GM18499 (cell line): ENCODE measurements around the gene GTF2F2.

ENCODE experiments used
- ATAC-seq: cut with Tn5 transposase; IDR thresholded peaks from one replicate; pipeline ENCODE4 v1.9.1; 2021; ENCODE audit warnings: moderate number of reproducible peaks; ENCODE audit not compliant: insufficient read depth, unreplicated experiment

The GTF2F2 gene

DNA sequence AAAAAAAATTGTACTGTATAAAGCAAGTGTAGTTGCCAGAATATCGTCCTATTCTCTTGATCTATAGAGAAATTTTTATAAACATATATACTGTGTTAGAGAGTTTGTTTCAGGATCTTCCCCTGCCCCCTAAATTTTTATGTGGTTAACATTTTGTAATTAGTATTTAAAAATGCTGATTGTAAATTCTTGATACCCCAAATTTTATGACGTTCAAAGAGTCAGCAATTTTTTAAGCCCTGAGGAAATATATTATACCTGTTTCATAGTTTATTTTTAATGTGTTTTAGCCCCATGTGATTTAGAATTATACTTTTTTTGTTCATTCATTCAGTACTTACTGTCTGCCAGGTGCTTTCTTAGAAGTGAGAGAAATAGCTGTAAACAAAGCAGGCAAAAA, 87.8 kb downstream of the GTF2F2 start:
- no peak for ATAC-seq

DNA sequence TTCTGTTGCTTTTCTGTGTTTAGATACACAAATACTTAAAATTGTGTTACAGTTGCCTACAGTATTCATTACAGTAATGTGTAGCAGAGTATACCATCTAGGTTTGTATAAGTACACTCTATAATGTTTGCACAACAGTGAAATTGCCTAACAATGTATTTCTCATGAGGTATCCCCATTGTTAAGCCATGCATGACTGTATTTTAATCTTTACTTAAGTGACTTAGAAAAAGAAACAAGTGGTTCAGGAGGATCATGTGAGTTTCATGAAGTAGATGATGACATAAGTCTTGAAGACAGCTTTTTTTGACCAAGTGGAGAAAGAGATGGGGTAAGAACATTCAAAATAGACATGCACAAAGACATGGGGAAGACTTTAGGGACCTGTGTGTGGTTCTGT, 88.9 kb downstream of the GTF2F2 start:
- ATAC-seq, result no peak

DNA sequence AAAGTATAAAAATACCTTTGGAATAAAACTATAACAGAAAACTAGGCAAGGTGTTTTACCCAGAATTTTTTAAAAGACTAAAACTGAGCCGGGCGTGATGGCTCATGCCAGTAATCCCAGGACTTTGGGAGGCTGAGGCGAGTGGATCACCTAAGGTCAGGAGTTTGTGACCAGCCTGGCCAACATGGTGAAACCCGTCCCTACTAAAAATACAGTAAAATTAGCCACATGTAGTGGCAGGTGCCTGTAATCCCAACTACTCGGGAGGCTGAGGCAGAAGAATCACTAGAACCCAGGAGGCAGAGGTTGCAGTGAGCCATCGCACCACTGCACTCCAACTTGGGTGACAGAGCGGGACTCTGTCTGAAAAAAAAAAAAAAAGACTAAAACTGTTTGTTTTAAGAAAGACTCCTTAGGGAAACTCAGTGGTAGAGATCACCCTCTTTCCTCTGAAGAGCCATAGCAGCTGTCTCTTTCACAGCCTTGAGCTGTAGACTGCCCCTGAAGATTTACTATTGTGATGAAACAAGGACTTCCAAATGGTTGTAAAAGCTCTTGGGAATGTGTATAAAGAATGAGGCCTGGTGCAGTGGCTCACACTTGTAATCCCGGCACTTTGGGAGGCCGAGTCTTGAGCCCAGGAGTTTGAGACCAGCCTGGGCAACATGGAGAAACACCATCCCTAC, 95.2 kb downstream of the GTF2F2 start:
- ATAC-seq, result no peak

DNA sequence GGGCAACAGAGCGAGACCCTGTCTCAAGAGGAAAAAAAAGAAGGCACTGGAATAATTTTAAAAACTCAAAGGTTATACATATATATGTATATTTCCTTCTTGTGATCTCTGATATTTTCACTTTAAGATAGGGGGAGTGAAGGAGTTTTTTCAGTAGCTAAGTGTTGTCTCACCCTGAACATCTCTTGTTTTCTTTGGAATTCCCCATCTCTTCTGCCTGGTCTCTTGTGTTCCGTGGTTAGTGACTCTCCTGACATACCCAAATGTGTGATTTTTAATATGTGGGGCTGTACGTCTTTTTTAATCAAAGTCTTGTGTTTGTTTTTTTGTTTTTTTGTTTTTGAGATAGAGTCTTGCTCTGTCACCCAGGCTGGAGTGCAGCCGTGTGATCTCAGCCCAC, 95.9 kb downstream of the GTF2F2 start:
- ATAC-seq, result no peak

DNA sequence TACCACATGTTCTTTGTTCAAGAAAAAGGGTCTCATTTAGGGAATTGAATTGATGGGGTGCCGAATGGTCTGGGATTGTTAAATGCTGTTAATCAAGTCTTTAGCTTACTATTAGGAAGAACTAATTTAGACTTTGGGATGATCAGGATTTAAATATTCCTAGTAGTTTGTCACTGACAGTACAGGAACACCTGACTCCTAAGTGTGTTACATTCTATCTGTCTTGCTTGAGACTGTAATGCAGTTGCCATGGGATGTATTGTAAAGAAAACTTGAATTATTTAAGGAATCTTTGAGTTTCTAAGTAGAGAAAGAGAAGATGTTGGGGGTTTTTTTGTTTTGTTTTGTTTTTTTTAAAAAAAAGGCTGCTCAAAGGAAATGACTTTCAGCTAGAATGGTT, 98.4 kb downstream of the GTF2F2 start:
- no peak for ATAC-seq

DNA sequence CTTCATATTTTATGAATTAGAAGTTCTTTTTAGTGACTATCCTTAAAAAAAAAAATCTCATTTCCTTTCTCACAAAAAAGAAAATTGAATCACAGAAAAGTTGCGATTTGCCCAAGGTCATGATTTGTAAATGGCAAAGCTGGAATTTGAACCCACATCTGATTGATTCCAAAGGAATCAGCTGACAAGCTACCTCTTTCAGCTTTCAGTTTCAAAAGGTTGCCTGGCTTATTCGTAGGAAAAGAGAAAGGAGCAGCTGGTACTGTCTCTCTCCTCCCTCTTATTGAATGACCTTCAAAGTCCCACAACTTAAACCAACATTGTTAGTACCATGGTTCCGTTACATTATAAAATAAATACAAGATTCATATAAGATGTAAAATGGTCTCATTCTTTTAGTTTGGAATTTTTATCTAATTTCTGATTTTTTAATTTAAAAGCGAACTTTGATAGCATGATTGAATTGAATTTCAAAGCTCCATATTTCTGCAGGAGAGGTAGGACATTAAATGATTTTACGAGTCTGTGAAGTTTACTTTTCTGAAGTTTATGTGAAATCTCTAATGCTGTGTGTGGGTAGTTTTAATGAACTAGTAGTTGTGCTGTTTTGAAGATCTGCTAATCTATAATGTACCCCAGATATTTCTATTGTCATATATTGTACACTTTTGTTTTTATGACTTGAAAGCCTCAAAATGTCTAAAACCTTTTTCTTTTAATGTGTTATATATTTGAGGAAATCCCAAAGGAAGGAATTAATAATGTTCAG, 99.0 kb downstream of the GTF2F2 start:
- no peak for ATAC-seq

DNA sequence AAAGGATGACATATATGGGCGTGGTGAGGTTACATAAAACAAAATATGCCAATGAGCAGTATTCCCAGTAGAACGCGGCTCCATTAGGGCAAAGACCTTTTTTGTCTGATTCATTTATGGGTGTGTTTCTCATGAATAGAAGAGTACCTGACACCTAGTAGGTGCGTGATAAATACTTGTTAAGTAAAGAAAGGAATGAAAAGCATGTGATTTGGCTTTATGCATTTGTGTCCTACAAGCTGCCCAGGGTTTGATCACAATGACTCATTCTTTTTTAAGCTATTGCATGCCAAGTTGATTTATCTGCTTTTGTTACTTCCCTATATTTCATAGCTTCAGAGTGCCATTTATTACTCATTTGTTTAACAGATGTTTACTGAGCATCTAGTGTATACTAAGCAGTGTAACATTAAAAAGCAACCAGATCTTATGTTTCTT, 99.6 kb downstream of the GTF2F2 start:
- ATAC-seq, result no peak

DNA sequence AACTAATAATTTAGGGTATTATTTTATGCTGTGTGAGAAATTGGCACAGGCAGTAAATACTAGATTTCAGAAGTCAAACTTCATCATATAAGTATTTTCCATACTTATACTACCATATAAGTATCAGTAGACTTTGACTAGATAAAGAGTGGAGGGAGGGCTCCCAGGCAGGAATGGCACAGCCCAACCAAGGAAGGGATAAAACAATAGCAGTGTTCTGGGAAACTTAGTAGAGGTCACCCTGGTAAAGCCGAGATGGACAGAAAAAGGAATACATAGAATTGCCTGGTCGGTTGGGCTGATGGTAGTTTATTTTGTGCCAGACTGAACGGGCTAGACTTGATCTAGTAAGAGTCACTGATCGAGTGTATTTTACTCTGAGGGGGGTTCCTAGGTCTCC, 100.1 kb downstream of the GTF2F2 start:
- ATAC-seq, result no peak

DNA sequence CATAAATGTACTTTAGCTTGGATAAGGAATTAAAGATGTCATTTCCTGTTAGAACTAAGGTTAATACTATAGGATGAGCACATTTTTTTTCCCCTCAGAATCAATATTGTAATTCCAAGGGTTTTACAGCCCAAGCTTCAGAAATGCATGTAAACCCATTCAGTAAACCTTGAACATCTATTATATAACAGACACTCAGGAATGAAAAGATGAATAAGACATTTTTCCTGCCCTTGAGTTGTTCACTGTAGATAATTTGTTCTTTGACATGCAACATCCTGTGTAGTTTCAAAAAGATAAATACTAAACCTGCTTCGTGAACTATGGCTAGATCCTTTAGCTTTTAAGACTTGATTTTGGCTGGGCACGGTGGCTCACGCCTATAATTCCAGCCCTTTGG, 102.2 kb downstream of the GTF2F2 start:
- ATAC-seq, result no peak

DNA sequence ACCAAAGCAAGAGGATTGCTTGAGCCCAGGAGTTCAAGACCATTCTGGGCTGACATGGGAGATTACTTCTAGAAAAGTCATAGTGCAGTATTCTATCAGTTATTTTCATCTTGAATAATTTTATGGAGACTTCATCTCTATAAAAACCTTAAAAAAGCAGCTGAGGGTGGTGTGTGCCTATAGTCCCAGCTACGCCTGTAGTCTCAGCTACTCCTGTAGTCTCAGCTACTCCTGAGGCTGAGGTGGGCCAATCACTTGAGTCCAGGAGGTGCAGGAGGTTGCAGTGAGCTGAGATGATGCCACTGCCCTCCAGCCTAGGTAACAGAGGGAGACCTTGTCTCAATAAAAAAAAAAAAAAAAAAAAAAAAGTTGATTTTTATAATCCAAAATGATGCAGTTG, 102.6 kb downstream of the GTF2F2 start:
- ATAC-seq, result no peak

DNA sequence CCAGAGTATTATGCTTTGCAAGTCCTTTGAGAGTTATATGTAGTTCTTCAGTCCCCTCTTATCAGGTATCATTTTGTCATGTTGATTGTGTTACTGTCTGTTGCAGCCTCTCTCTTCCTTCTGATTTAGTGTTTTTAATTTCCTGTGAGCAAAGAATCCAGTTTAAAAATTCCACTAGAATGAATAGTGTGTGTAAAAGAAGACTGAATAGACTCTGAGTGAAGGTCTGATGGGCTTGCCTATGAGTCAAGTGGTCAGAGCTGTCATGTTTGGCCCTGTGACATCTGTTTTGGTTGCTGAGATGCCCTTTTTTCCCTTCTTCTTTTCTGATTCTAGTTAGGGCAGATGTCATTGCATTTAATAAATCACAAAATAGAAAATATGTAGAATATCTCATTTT, 103.9 kb downstream of the GTF2F2 start:
- no peak for ATAC-seq

DNA sequence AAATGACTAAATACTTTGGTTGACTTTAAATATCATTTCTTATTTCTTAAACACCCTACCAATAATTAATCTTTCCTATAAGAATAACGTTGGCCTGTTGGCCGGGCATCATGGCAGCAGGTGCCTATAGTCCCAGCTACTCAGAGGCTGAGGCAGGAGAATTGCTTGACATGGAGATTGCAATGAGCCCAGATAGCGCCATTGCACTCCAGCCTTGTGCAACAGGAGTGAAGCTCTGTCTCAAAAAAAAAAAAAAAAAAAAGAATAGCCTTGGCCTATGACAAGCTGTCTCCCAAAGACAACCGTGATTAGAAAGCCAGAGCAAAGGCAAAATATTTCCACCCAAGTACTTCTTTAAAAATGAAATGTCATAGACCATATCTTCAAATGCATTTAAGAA, 105.1 kb downstream of the GTF2F2 start:
- no peak for ATAC-seq

DNA sequence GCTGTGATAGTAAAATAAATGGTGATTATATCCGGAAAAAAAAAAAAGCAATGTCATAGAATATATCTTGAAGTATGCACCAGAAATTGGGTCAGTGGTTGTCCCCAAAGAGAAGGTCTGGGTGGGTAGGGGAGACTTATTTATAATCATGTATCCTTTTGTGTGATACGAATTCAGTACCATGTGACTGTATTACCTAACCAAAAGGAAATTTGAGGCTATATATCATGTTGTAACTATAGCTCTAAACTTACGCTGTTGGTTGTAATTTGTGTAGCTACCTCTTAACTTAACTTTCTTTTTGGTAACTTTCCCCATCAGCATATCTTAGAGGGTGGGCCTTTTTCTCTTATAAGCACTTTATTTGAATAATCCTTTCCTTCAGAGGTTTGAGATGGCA, 105.7 kb downstream of the GTF2F2 start:
- ATAC-seq, result no peak

DNA sequence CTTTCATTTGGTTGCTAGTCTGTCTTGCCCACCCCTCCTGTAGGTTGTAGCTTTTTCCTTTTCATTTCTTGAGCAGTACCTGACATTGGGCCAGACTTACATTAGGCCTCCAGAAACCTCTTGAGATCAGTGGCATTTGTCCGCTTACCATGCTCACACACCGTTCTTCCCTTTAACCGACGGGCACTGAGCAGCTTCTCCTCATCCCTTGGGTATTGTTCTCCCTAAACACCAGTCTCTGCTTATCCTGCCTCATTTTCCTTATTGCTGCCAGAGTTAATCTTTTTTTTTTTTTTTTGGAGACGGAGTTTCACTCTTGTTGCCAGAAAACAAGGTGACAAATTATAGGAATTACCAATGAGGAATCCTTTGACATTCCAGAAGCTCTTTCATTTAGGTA, 107.7 kb downstream of the GTF2F2 start:
- no peak for ATAC-seq

DNA sequence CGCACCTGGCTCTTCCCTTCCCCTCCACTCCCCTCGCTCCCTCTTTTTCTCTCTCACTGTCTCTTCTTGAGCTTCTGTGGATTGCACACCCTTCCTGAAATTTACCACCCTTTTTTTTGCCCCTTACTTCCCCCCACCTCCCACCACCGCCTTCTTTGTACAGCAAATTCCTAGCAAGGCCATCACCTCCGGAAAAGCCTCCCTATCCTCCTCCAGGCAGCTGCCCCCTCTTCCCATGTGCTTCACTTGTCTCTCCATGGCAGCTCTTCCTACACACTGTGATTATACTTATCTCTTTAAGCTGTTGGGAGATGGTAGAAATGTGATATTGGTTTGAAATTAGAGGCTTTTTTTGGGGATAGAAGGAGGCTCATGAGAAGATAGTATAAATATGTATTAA, 108.9 kb downstream of the GTF2F2 start:
- no peak for ATAC-seq

DNA sequence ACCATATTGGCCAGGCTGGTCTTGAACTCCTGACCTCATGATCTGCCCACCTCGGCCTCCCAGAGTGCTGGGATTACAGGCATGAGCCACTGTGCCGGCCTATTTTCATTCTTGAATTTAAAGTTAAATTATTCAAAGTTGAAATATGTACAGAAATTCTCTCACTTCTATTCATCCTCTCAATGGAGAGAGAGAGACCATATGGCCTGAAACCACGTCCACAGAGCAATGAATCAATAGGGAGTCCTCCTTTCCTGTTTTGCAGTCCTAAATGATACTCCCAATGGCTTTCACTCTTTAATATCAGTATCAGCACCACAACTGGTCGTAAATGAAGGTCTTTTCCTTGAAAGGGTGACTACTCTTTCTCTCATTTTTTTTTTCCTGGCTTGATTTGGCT, 111.0 kb downstream of the GTF2F2 start:
- no peak for ATAC-seq

DNA sequence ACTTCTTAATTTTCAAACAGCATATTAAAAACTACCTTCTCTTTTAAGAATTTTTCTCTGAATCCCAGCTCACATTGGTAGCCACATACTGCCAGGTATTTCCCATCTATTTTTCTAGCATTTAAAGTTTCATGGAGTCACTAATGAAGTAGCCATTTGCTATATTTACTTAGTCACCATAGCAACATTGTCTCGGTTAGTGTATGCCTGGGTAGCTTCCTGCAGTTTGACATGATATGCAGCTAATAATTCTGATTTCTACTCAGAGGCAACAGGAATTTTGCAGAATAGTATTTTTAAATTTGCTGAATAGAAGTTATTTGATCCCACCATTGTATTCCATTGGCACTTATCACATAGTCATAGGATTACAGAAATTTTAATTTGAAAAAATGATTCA, 111.4 kb downstream of the GTF2F2 start:
- no peak for ATAC-seq

DNA sequence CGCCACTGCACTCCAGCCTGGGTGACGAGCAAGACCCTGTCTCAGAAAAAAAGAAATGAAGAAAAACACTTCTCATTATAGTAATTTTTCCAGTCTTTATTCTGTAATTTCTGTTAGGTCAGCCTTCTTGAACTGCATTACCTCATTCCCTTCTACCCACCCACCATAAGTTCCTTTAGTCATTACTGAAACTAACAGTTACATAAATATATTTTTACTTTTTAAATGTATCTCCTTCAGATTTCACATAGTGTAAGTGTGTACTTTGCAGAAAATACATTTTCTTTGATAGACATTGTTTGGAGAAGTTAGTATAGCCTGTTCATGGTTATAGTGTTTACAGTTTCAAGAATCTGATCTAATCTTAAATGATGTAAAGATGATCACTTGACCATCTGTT, 112.3 kb downstream of the GTF2F2 start:
- ATAC-seq, result no peak

DNA sequence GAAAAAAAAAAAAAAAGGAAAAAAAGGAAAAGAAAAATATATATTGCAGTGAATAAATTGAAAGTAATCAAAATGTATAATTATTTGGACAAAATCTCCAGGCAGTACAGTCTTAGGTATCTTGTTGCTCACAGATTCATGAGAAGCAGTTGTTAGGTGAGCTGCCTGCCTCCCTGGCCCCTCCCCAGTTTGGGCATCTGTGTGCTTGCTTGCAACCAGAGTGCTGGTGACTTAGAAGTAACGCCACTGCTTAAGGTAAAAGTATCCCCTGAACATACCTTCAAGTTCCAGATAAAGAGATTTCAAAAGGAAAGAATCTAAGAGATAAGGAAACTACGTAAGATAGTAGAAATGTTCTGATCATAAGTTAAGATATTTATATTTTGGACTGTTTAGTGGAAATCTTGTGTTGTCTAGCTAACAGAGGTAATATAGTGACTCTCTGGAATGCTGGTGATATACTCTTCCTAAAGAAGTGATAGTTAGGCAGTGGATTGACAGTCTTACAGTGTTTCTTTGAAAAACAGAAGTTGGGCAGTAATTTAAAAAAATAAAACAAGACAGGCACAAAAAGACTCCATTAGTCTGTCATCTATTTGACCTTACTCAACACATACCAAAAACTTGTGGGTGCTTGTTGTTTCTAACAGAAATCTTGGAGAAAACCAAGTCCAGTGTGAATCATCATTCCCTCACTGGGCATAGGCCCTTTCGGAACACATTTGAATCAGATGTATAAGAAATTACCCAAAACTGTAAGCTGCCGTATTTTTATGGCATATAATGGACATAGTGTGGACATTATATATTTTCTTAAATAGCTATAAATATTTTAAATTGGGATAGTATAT, 118.9 kb downstream of the GTF2F2 start:
- ATAC-seq, result no peak

DNA sequence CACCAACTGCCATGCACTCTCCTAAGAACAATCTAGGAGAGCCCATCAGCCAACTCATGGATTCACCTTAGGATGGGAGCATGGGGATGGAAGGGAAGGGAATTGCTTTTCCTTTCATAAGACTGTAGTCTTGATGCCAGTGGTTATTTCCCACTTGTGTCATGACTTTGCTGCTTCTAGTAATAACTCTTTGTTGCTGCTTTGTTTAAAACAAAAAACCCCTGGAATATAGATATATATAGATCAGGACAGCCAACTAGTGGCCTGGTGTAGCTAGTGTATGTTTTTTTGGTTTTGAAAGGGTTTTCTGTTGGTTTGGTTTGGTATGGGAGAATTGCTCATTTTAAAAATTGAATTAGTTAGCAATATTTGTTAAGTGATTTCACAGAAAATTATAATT, 119.8 kb downstream of the GTF2F2 start:
- no peak for ATAC-seq

DNA sequence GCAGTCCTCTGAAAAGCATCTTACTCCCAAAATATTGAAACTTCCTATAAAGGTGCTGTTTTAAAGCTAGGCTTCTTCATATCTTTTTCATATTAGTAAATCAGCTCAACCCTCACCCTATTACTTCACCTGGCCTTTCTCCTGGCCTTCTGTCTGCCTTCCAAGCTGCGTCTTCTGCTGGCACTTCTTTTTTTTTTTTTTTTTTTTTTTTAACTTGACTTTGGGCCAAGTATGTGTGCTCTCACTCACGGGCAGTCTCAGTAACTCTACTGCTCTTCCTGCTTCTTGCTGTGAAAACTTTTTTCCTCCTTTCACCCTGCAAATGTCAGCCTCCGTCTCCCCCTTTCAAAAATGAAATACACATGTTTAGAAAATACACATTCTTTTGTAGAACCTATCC, 121.8 kb downstream of the GTF2F2 start:
- ATAC-seq, result no peak
